OCI-LY7 (cell line): ENCODE data around the gene NSMCE1. TPM values are rescaled to one million over a fixed set of nuclear protein-coding genes. Genes with fewer than 3 reads are reported as not detected.

Experiments used
- BruUV-seq: library from RNA; stranded (reverse); fragments of 400-500 nt; replicated peaks from 2 replicates; lab custom pipeline; 2021; lab: Mats Ljungman, UMichigan
- CTCF ChIA-PET: fragments of 300-600 bp; sonication (Branson Sonifier 250); formaldehyde crosslinking; loops from one replicate; lab custom pipeline; 2022; ENCODE audit warnings: antibody characterized with exemption; ENCODE audit not compliant: unreplicated experiment; lab: Charles Lee
- POLR2A ChIA-PET: fragments of 300-600 bp; sonication (Branson Sonifier 250); formaldehyde crosslinking; loops from one replicate; lab custom pipeline; 2022; ENCODE audit warnings: antibody characterized with exemption; lab: Charles Lee
- DNase-seq: peaks from one replicate; pipeline ENCODE4 v3.0.0-alpha.2; 2015; ENCODE audit warnings: low spot score
- H2AFZ ChIP-seq: fragments of 200-600 bp; sonication (generic), shearing (Covaris generic); 2 replicates; pipeline ENCODE4 v1.6.1; 2014; ENCODE audit warnings: mild to moderate bottlenecking, antibody characterized with exemption, low read length, moderate library complexity
- H3K27ac ChIP-seq: fragments of 200-600 bp; sonication (generic); 2 replicates; pipeline ENCODE4 v1.5.1; 2014; ENCODE audit warnings: mixed run types, low read depth, mild to moderate bottlenecking, moderate library complexity, low read length, inconsistent platforms; ENCODE audit not compliant: poor library complexity, severe bottlenecking
- H3K36me3 ChIP-seq: fragments of 200-600 bp; sonication (generic); 2 replicates; pipeline ENCODE4 v1.6.1; 2014; ENCODE audit warnings: mild to moderate bottlenecking, antibody characterized with exemption, low read length, moderate library complexity, mixed read lengths; ENCODE audit not compliant: insufficient read depth
- H3K4me1 ChIP-seq: fragments of 200-600 bp; sonication (generic); 2 replicates; pipeline ENCODE4 v1.5.1; 2014; ENCODE audit warnings: mild to moderate bottlenecking, low read length; ENCODE audit not compliant: insufficient read depth, poor library complexity, severe bottlenecking
- H3K4me2 ChIP-seq: fragments of 200-600 bp; sonication (generic); 2 replicates; pipeline ENCODE4 v1.6.1; 2014; ENCODE audit warnings: mild to moderate bottlenecking, low read length
- H3K4me3 ChIP-seq: fragments of 200-600 bp; sonication (generic); 2 replicates; pipeline ENCODE4 v1.5.1; 2014; ENCODE audit warnings: mild to moderate bottlenecking, low read depth, low read length; ENCODE audit not compliant: poor library complexity, severe bottlenecking
- H3K79me2 ChIP-seq: fragments of 200-600 bp; sonication (generic); 2 replicates; pipeline ENCODE4 v1.6.1; 2016; ENCODE audit warnings: low read depth, mild to moderate bottlenecking, low read length, moderate library complexity, mixed read lengths; ENCODE audit not compliant: insufficient read depth
- H3K9me2 ChIP-seq: fragments of 200-600 bp; sonication (generic); 2 replicates; pipeline ENCODE4 v1.6.1; 2016; ENCODE audit warnings: mild to moderate bottlenecking, low read length, mixed read lengths; ENCODE audit not compliant: insufficient read depth
- H3K9me3 ChIP-seq: fragments of 200-600 bp; sonication (generic); 2 replicates; pipeline ENCODE4 v1.6.1; 2014; ENCODE audit warnings: mild to moderate bottlenecking, mixed run types, low read length, mixed read lengths
- H4K20me1 ChIP-seq: fragments of 200-600 bp; sonication (generic); 2 replicates; pipeline ENCODE4 v1.6.1; 2014; ENCODE audit warnings: mild to moderate bottlenecking, antibody characterized with exemption, low read length, moderate library complexity, mixed read lengths; ENCODE audit not compliant: insufficient read depth
- CTCF ChIP-seq: fragments of 200-600 bp; sonication (generic); conservative IDR thresholded peaks from 2 replicates; pipeline ENCODE4 v1.5.1; 2014; ENCODE audit warnings: mild to moderate bottlenecking, antibody characterized with exemption, low read length, moderate library complexity, mixed read lengths
- EZH2phosphoT487 ChIP-seq: fragments of 200-600 bp; sonication (generic); IDR thresholded peaks from 2 replicates; pipeline ENCODE4 v1.6.1; 2018; ENCODE audit warnings: low read depth, borderline replicate concordance, mild to moderate bottlenecking, mixed run types, antibody characterized with exemption, low read length, moderate library complexity, mixed read lengths
- intact Hi-C: fragments of 100-400 bp; cut with micrococcal nuclease; formaldehyde crosslinking; loops from one replicate; pipeline ENCODE4 v1.10.0; 2022; ENCODE audit not compliant: unreplicated experiment
- total RNA-seq, 2 experiments: library from RNA; depleted of rRNA in 1 of 2; stranded (reverse); fragments of >200 nt in 1 of 2; shearing (Covaris generic) in 1 of 2; gene quantifications; 2 replicates each; pipeline ENCODE4 v1.2.3, GENCODE V29; 2014 to 2022

NSMCE1 gene
- total RNA-seq, 2 experiments from 2014 or later: 51.1 to 84.0 TPM

GRCh38 chr16:27220991-27221390 is 47.6 kb downstream of the NSMCE1 start:
- Histone ChIP-seq H3K36me3 (peaks cover 10% of the 10 kb centered on the region), H3K4me3 (no peak overlapping the region), H3K4me1 (peaks cover 4% of the 10 kb centered on the region), H3K9me3 (no peaks in the 10 kb centered on the region), H4K20me1 (no peaks in the 10 kb centered on the region), H3K4me2 (no peak overlapping the region), H2AFZ (no peak overlapping the region), H3K79me2 (no peaks in the 10 kb centered on the region), H3K27ac (no peak overlapping the region), H3K9me2 (no peaks in the 10 kb centered on the region)
- no peak for TF ChIP-seq EZH2phosphoT487
- TF ChIP-seq CTCF: no peak
- CTCF ChIA-PET: no interaction called here
- no peak for DNase-seq
- POLR2A ChIA-PET: no interaction called here
- no TSS peak for BruUV-seq
- intact Hi-C loops: no loop called here

- H3K79me2 ChIP-seq: no peaks in the 10 kb centered on the region
- H3K9me2 ChIP-seq: no peaks in the 10 kb centered on the region
- no peaks in the 10 kb centered on the region for H3K4me1 ChIP-seq
- peaks cover 15% of the 10 kb centered on the region for H3K36me3 ChIP-seq
- POLR2A ChIA-PET: no interaction called here
- no peak overlapping the region for H3K4me3 ChIP-seq
- no peak overlapping the region for H2AFZ ChIP-seq
- BruUV-seq: TSS peak; percentile 28
- no peak for DNase-seq
- CTCF ChIA-PET: no interaction called here
- TF ChIP-seq EZH2phosphoT487 (no peak), CTCF (no peak)
- H3K9me3 ChIP-seq: no peaks in the 10 kb centered on the region
- no peak overlapping the region for H3K4me2 ChIP-seq
- intact Hi-C loops: no loop called here
- H3K27ac ChIP-seq: no peak overlapping the region
- no peaks in the 10 kb centered on the region for H4K20me1 ChIP-seq
Observed at GRCh38 chr16:27220527-27220926, 48.0 kb downstream of the NSMCE1 start.

- Histone ChIP-seq H3K36me3 (peaks cover 18% of the 10 kb centered on the region), H3K4me1 (no peaks in the 10 kb centered on the region), H3K9me3 (no peaks in the 10 kb centered on the region), H2AFZ (no peak overlapping the region), H3K79me2 (no peaks in the 10 kb centered on the region), H3K4me2 (no peak overlapping the region), H4K20me1 (no peaks in the 10 kb centered on the region), H3K4me3 (no peak overlapping the region), H3K9me2 (no peaks in the 10 kb centered on the region), H3K27ac (no peak overlapping the region)
- TF ChIP-seq CTCF (no peak), EZH2phosphoT487 (no peak)
- DNase-seq: no peak
- ChIA-PET POLR2A (no interaction called here), CTCF (no interaction called here)
- no TSS peak for BruUV-seq
- intact Hi-C loops: no loop called here
Observed at GRCh38 chr16:27220120-27220519, 48.5 kb downstream of the NSMCE1 start.
